Activated naive CD8-positive, alpha-beta T cell treated with anti-CD3 and anti-CD28 coated beads for 36 hours (primary cell): Measurements from ENCODE around the gene MYL5. TPM values are rescaled to one million over a fixed set of nuclear protein-coding genes. Genes with fewer than 3 reads are reported as not detected.
"Not testable (repeated sequence)": the region's sequence is repeated elsewhere in the genome, so short reads cannot be mapped to it uniquely, and the experiment has no call there.

Experiments
- DNase-seq: peaks from one replicate; pipeline ENCODE4 v3.0.0; 2021
- H3K27ac Mint-ChIP-seq: one replicate; pipeline ENCODE4 v1.8.0; 2022; ENCODE audit warnings: mild to moderate bottlenecking, moderate library complexity, mixed read lengths
- H3K27me3 Mint-ChIP-seq: one replicate; pipeline ENCODE4 v1.8.0; 2022; ENCODE audit warnings: mild to moderate bottlenecking, mixed read lengths
- H3K36me3 Mint-ChIP-seq: one replicate; pipeline ENCODE4 v1.8.0; 2021; ENCODE audit warnings: mild to moderate bottlenecking, mixed read lengths
- H3K4me1 Mint-ChIP-seq: one replicate; pipeline ENCODE4 v1.8.0; 2021; ENCODE audit warnings: mixed read lengths
- H3K4me3 Mint-ChIP-seq: one replicate; pipeline ENCODE4 v1.8.0; 2022; ENCODE audit warnings: mild to moderate bottlenecking, moderate library complexity, mixed read lengths
- H3K9me3 Mint-ChIP-seq: one replicate; pipeline ENCODE4 v1.8.0; 2022; ENCODE audit warnings: mixed read lengths
- total RNA-seq, 2 experiments: library from RNA; stranded (reverse); gene quantifications; one replicate each; pipeline ENCODE4 v1.2.3, GENCODE V29; 2021

Gene MYL5
- total RNA-seq, 2 experiments from 2014 or later, result 22.7 to 22.9 TPM

- H3K9me3 Mint-ChIP-seq, H3K4me1 Mint-ChIP-seq, H3K36me3 Mint-ChIP-seq, H3K27ac Mint-ChIP-seq, H3K4me3 Mint-ChIP-seq, DNase-seq: not testable (repeated sequence)
- peaks cover 13% of the 10 kb centered on the region for H3K27me3 Mint-ChIP-seq
Measured at GRCh38 chr4:694341-694940, 20.1 kb downstream of the MYL5 start.

DNA sequence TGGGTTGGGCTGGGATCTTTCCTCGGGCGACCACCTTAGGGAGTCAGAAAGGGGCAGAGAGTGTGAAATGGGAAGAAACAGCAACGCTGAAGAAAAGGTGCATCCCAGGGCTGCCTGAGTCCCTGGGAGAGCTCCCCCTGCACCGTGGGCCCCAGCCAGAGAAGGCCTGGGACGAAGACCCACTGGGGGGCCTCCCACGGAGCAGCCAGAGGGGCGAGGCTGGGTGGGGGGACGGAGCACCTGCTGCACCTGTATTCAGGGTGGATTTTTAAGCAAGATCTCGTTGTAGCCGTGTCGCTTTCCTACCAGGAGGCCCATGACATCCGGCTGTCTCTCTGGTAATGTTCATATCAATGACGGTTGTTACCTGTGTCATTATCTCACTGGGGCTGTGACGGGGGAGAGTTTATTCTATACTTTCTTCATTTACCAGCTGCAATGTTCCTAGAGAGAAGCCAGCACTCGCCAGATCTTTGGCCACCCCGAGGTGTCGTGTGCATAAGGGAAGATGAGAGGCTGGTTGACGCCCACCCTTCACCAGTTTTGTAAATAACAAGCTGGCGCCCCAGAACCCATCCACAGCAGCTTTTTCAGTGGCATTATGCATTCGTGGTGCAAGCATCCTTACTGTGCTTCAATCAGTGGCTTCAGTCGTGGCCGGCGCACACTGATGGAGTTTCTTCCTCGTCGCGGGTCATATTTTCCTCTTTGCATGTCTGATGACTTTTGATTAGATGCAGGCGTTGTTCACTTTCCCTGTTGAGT lies 25.7 kb downstream of the MYL5 start:
- Mint-ChIP-seq H3K27ac (peak overlapping the region; percentile 38), H3K36me3 (no peaks in the 10 kb centered on the region), H3K9me3 (no peaks in the 10 kb centered on the region), H3K4me3 (no peak overlapping the region), H3K27me3 (peaks cover 4% of the 10 kb centered on the region), H3K4me1 (peaks cover 10% of the 10 kb centered on the region)
- no peak for DNase-seq

DNA sequence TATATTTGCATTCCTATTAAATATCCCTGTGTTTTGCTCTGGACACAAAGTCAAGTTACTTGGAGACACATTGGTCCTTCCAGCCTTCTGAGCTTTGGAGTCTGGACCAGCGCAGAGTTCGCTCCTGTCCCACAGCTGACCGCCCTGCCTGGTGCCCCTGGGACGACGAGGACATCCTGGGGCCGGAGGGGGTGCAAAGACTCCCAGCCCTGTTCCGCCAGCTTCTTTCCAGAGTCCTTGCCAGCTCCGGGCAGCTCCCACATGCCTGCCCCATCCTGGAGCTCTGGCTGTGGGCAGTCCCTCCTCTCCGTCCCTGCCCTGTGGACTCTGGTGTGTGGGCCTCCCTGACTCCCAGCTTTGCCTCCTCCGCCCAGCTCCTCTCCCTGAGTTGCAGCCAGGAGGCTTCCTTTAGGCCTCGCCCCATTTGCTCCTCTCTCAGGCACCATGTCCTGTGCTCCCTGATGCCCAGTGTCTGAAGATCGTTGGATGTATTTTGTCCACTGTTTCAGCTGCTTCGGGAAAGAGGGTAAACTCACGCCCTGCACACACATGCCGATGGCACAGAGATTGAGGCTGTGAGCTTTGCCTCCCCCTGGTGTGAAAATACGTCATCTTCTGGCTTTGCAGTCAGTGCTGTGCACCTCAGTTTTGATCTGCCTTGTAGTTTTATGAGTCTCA lies 26.4 kb downstream of the MYL5 start:
- Mint-ChIP-seq H3K4me1 (peaks cover 12% of the 10 kb centered on the region), H3K9me3 (no peaks in the 10 kb centered on the region), H3K4me3 (no peak overlapping the region), H3K27me3 (peaks cover 4% of the 10 kb centered on the region), H3K36me3 (no peaks in the 10 kb centered on the region), H3K27ac (no peak overlapping the region)
- DNase-seq, result no peak

DNA sequence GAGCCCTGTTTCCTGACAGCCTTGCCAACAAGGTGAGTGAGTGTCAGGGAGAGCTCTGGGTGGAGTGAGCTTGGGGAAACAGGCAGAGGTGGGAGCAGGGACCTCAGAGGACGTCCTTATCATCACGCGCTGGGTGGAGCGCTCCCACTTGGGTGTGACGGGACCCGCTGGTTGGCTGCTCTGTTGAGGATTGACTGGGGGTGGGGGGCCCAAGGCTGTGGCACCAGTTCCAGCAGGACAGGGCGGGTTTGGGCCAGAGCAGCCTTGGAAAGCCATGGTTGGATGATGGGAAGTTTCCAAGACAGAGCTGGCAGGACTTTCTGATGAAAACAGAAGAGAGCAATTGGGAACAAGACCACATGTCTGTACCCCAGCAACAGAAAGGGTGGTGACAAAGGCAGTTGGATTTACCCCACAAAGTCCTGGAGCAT lies 28.3 kb downstream of the MYL5 start:
- H3K4me3 Mint-ChIP-seq, result no peak overlapping the region
- DNase-seq, result no peak
- peaks cover 4% of the 10 kb centered on the region for H3K27me3 Mint-ChIP-seq
- no peaks in the 10 kb centered on the region for H3K9me3 Mint-ChIP-seq
- H3K4me1 Mint-ChIP-seq, result peaks cover 12% of the 10 kb centered on the region
- H3K27ac Mint-ChIP-seq, result no peak overlapping the region
- no peaks in the 10 kb centered on the region for H3K36me3 Mint-ChIP-seq

GRCh38 chr4:703336-704197 lies 29.2 kb downstream of the MYL5 start:
- Mint-ChIP-seq H3K36me3 (no peaks in the 10 kb centered on the region), H3K9me3 (no peaks in the 10 kb centered on the region), H3K27ac (no peak overlapping the region), H3K27me3 (peaks cover 4% of the 10 kb centered on the region), H3K4me1 (peaks cover 13% of the 10 kb centered on the region), H3K4me3 (no peak overlapping the region)
- DNase-seq, result no peak

- Mint-ChIP-seq H3K4me3 (no peak overlapping the region), H3K36me3 (peaks cover 2% of the 10 kb centered on the region)
Measured at GRCh38 chr4:704198-704891, 30.0 kb downstream of the MYL5 start.

GRCh38 chr4:704971-705277 lies 30.6 kb downstream of the MYL5 start:
- H3K4me3 Mint-ChIP-seq, result no peak overlapping the region
- H3K27ac Mint-ChIP-seq, result no peak overlapping the region
- peaks cover 2% of the 10 kb centered on the region for H3K36me3 Mint-ChIP-seq
- H3K27me3 Mint-ChIP-seq, result peaks cover 4% of the 10 kb centered on the region
- H3K4me1 Mint-ChIP-seq, result peaks cover 13% of the 10 kb centered on the region
- no peak for DNase-seq
- H3K9me3 Mint-ChIP-seq, result no peaks in the 10 kb centered on the region

More at GRCh38 chr4:704198-704891, 30.0 kb downstream of the MYL5 start:
- peaks cover 4% of the 10 kb centered on the region for H3K27me3 Mint-ChIP-seq
- DNase-seq, result no peak
- H3K27ac Mint-ChIP-seq, result no peak overlapping the region
- H3K9me3 Mint-ChIP-seq, result no peaks in the 10 kb centered on the region
- peaks cover 15% of the 10 kb centered on the region for H3K4me1 Mint-ChIP-seq

- peaks cover 2% of the 10 kb centered on the region for H3K36me3 Mint-ChIP-seq
- H3K27ac Mint-ChIP-seq, result peak within 1 kb of the TSS; percentile 60
Measured at GRCh38 chr4:705278-706082, 31.1 kb downstream of the MYL5 start, which contains the start of gene PCGF3. Gene PCGF3, plus strand, starts transcription at chr4:705832. Its CDS starts 27,849 bp downstream, at chr4:733681.

DNA sequence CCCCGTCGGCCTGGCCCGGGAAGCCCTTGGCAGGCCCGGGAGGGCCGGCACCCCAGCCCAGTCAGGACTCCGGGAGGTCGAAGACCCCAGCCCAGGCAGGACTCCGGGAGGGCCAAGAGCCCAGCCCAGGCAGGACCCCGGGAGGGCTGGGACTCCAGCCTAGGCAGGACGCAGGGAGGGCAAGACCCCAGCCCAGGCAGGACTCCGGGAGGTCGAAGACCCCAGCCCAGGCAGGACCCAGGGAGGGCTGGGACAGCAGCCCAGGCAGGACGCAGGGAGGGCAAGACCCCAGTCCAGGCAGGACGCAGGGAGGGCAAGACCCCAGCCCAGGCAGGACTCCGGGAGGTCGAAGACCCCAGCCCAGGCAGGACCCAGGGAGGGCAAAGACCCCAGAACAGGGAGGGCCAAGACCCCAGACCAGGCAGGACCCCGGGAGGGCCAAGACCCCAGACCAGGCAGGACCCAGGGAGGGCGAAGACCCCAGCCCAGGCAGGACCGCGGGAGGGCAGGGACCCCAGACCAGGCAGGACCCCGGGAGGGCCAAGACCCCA lies 31.8 kb downstream of the MYL5 start:
- H3K9me3 Mint-ChIP-seq, H3K36me3 Mint-ChIP-seq, H3K27me3 Mint-ChIP-seq, DNase-seq, H3K27ac Mint-ChIP-seq: not testable (repeated sequence)
- Mint-ChIP-seq H3K4me3 (peak overlapping the region; percentile 29), H3K4me1 (peaks cover 12% of the 10 kb centered on the region)

More at GRCh38 chr4:705278-706082, 31.1 kb downstream of the MYL5 start, which contains the start of gene PCGF3:
- peak; percentile 97 for DNase-seq
- Mint-ChIP-seq H3K4me3 (peak within 1 kb of the TSS; percentile 74), H3K9me3 (no peaks in the 10 kb centered on the region), H3K4me1 (peaks cover 12% of the 10 kb centered on the region), H3K27me3 (peaks cover 4% of the 10 kb centered on the region)

- Mint-ChIP-seq H3K9me3 (no peaks in the 10 kb centered on the region), H3K27me3 (peaks cover 4% of the 10 kb centered on the region), H3K36me3 (peaks cover 2% of the 10 kb centered on the region), H3K27ac (no peak overlapping the region), H3K4me1 (peaks cover 12% of the 10 kb centered on the region), H3K4me3 (no peak overlapping the region)
- no peak for DNase-seq
Measured at GRCh38 chr4:706834-707598, 32.7 kb downstream of the MYL5 start.

GRCh38 chr4:707929-708630 lies 33.7 kb downstream of the MYL5 start:
- Mint-ChIP-seq H3K4me3 (no peak overlapping the region), H3K4me1 (peaks cover 12% of the 10 kb centered on the region), H3K27ac (no peak overlapping the region), H3K9me3 (no peaks in the 10 kb centered on the region), H3K27me3 (no peaks in the 10 kb centered on the region), H3K36me3 (peaks cover 2% of the 10 kb centered on the region)
- DNase-seq, result no peak

- Mint-ChIP-seq H3K36me3 (peaks cover 2% of the 10 kb centered on the region), H3K9me3 (no peaks in the 10 kb centered on the region), H3K27ac (no peak overlapping the region), H3K4me1 (peaks cover 12% of the 10 kb centered on the region), H3K4me3 (no peak overlapping the region), H3K27me3 (no peaks in the 10 kb centered on the region)
- no peak for DNase-seq
Measured at GRCh38 chr4:708631-708933, 34.2 kb downstream of the MYL5 start.
